GM12878 (cell line): ENCODE results near the gene TOMM40L. TPM values are rescaled to one million over a fixed set of nuclear protein-coding genes. Genes with fewer than 3 reads are reported as not detected.

ENCODE experiments used
- ELK1 ChIP-seq: IDR thresholded peaks from 2 replicates; pipeline ENCODE4 v1.6.1; 2012; ENCODE audit warnings: low read depth, low read length, improper control_type of control experiment
- FOXK2 ChIP-seq: fragments of 450-650 bp; IDR thresholded peaks from 2 replicates; pipeline ENCODE4 v1.6.1; 2017; ENCODE audit warnings: mild to moderate bottlenecking, moderate library complexity
- HCFC1 ChIP-seq: fragments of 150-350 bp; IDR thresholded peaks from 2 replicates; pipeline ENCODE4 v1.6.1; 2014; ENCODE audit warnings: low read length
- IKZF1 ChIP-seq: fragments of 450-650 bp; conservative IDR thresholded peaks from 2 replicates; pipeline ENCODE4 v1.6.1; 2017; ENCODE audit warnings: antibody characterized with exemption, mild to moderate bottlenecking
- MTA2 ChIP-seq: fragments of 450-650 bp; IDR thresholded peaks from 2 replicates; pipeline ENCODE4 v1.6.1; 2016; ENCODE audit warnings: low read depth, mild to moderate bottlenecking, moderate library complexity
- MXI1 ChIP-seq: fragments of 150-350 bp; IDR thresholded peaks from 2 replicates; pipeline ENCODE4 v1.6.1; 2011; ENCODE audit warnings: low read depth, mild to moderate bottlenecking, inconsistent platforms, low read length, improper control_type of control experiment
- MYC ChIP-seq: IDR thresholded peaks from 2 replicates; pipeline ENCODE4 v1.6.1; 2011; ENCODE audit warnings: mild to moderate bottlenecking, low read length, moderate library complexity, inconsistent platforms; ENCODE audit not compliant: insufficient read depth, insufficient replicate concordance, insufficient read length, severe bottlenecking
- NBN ChIP-seq: fragments of 450-650 bp; IDR thresholded peaks from 2 replicates; pipeline ENCODE4 v1.6.1; 2016
- NFYA ChIP-seq: IDR thresholded peaks from 2 replicates; pipeline ENCODE4 v1.6.1; 2011; ENCODE audit warnings: low read depth, mild to moderate bottlenecking, low read length, improper control_type of control experiment, borderline replicate concordance
- PAX8 ChIP-seq: fragments of 450-650 bp; IDR thresholded peaks from 2 replicates; pipeline ENCODE4 v1.6.1; 2017; ENCODE audit warnings: mild to moderate bottlenecking, moderate library complexity
- PKNOX1 ChIP-seq: fragments of 450-650 bp; IDR thresholded peaks from 2 replicates; pipeline ENCODE4 v1.6.1; 2016; ENCODE audit warnings: mild to moderate bottlenecking
- RAD51 ChIP-seq: fragments of 450-650 bp; IDR thresholded peaks from 2 replicates; pipeline ENCODE4 v1.6.1; 2016; ENCODE audit warnings: moderate library complexity, mild to moderate bottlenecking, inconsistent platforms
- RCOR1 ChIP-seq: conservative IDR thresholded peaks from 2 replicates; pipeline ENCODE4 v1.6.1; 2012; ENCODE audit warnings: low read depth, low read length, improper control_type of control experiment
- RFX5 ChIP-seq: IDR thresholded peaks from 2 replicates; pipeline ENCODE4 v1.6.1; 2011; ENCODE audit warnings: low read depth, low read length, improper control_type of control experiment
- SMAD5 ChIP-seq: IDR thresholded peaks from 2 replicates; pipeline ENCODE4 v1.6.1; 2016; ENCODE audit warnings: antibody characterized with exemption, low read depth
- SRF ChIP-seq, 2 experiments: IDR thresholded peaks; 2 replicates each; pipeline ENCODE4 v1.6.1; 2011; ENCODE audit warnings: low read depth in 2 of 2, low read length in 2 of 2, mild to moderate bottlenecking in 1 of 2, moderate library complexity in 1 of 2
- ZNF207 ChIP-seq: fragments of 450-650 bp; IDR thresholded peaks from 2 replicates; pipeline ENCODE4 v1.6.1; 2014; ENCODE audit warnings: antibody characterized with exemption, mild to moderate bottlenecking, borderline replicate concordance
- ZNF24 ChIP-seq: fragments of 450-650 bp; IDR thresholded peaks from 2 replicates; pipeline ENCODE4 v1.6.1; 2017; ENCODE audit warnings: antibody characterized with exemption, mild to moderate bottlenecking
- polyA plus RNA-seq, 11 experiments: library from polyadenylated mRNA; depleted of rRNA in 4 of 11; unstranded in 6 of 11; stranded (reverse) in 5 of 11; fragments of >200 nt; fragmentation: Nextera tagmentation in 4 of 11; fragmentation: Illumina TruSeq in 1 of 11; extraction: Ambion mirVana in 4 of 11; extraction: Trizol in 1 of 11; gene quantifications; 1 replicate in 1 of 11; 2 replicates in 10 of 11; pipeline versions ENCODE4 v1.2.1 to v1.2.3, GENCODE V29; 2011 to 2016; ENCODE audit warnings: inconsistent platforms in 2 of 11, missing spikeins in 2 of 11, low read depth in 1 of 11
- total RNA-seq, 4 experiments: library from RNA; depleted of rRNA in 3 of 4; stranded (reverse); fragments of >200 nt in 3 of 4; fragmentation: Illumina TruSeq in 1 of 4; extraction: Trizol in 1 of 4; gene quantifications; 2 replicates each; pipeline versions ENCODE4 v1.2.1 to v1.2.3, GENCODE V29; 2013 to 2021
- TF ChIP-seq, protein P1 (sequence below): fragments of 450-650 bp; formaldehyde crosslinking; IDR thresholded peaks from 2 replicates; pipeline ENCODE4 v1.4.0; 2022; ENCODE audit warnings: mild to moderate bottlenecking, moderate library complexity
- TF ChIP-seq, protein P2 (sequence below): fragments of 450-650 bp; IDR thresholded peaks from 2 replicates; pipeline ENCODE4 v1.6.1; 2017; ENCODE audit warnings: low read depth, mild to moderate bottlenecking, moderate library complexity
- TF ChIP-seq, protein P3 (sequence below): fragments of 450-650 bp; IDR thresholded peaks from 2 replicates; pipeline ENCODE4 v1.6.1; 2016; ENCODE audit warnings: mild to moderate bottlenecking

Gene TOMM40L
- total and polyA plus RNA-seq, 10 of the 15 experiments (the other 5 are each of a cell fraction or from before 2014, with no cell fraction given): 5.9 to 21.6 (median 15.7) TPM

GRCh38 chr1:161201836-161202712 lies 23.8 kb upstream of the TOMM40L start, which contains the start of gene NDUFS2 (continued):
- TF ChIP-seq, protein P1, sequence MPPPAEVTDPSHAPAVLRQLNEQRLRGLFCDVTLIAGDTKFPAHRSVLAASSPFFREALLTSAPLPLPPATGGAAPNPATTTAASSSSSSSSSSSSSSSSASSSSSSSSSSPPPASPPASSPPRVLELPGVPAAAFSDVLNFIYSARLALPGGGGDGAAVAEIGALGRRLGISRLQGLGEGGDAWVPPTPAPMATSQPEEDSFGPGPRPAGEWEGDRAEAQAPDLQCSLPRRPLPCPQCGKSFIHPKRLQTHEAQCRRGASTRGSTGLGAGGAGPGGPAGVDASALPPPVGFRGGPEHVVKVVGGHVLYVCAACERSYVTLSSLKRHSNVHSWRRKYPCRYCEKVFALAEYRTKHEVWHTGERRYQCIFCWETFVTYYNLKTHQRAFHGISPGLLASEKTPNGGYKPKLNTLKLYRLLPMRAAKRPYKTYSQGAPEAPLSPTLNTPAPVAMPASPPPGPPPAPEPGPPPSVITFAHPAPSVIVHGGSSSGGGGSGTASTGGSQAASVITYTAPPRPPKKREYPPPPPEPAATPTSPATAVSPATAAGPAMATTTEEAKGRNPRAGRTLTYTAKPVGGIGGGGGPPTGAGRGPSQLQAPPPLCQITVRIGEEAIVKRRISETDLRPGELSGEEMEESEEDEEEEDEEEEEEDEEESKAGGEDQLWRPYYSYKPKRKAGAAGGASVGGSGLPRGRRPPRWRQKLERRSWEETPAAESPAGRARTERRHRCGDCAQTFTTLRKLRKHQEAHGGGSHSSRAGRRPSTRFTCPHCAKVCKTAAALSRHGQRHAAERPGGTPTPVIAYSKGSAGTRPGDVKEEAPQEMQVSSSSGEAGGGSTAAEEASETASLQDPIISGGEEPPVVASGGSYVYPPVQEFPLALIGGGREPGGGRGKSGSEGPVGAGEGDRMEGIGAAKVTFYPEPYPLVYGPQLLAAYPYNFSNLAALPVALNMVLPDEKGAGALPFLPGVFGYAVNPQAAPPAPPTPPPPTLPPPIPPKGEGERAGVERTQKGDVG (CRISPR knock-in tag): no peak
- TF ChIP-seq PAX8 (no peak), IKZF1 (peak; percentile 98), NBN (0 out of 2 replicates have a peak, but pooled peaks have one; percentile 63), ZNF24 (no peak), ELK1 (peak; percentile 80), MXI1 (peak; percentile 53; the same call in 1 of the 2 replicates), NFYA (no peak), HCFC1 (peak; percentile 95), RFX5 (0 out of 2 replicates have a peak, but pooled peaks have one; percentile 32), MTA2 (peak; percentile 58), ZNF207 (0 out of 2 replicates have a peak, but pooled peaks have one; percentile 61), SMAD5 (peak; percentile 91), SRF (IDR thresholded peaks at IDR 0.05; ENCODE audit: low read depth in 2 of 2, low read length in 2 of 2) (0 out of 4 replicates have a peak, but pooled peaks of 1 of the 2 experiments have one; percentile 60), FOXK2 (peak; percentile 77), MYC (no peak), RCOR1 (0 out of 2 replicates have a peak, but pooled peaks have one; percentile 55), RAD51 (peak; percentile 37; the same call in 1 of the 2 replicates), PKNOX1 (peak; percentile 27; the same call in 1 of the 2 replicates)
- TF ChIP-seq, protein P2, sequence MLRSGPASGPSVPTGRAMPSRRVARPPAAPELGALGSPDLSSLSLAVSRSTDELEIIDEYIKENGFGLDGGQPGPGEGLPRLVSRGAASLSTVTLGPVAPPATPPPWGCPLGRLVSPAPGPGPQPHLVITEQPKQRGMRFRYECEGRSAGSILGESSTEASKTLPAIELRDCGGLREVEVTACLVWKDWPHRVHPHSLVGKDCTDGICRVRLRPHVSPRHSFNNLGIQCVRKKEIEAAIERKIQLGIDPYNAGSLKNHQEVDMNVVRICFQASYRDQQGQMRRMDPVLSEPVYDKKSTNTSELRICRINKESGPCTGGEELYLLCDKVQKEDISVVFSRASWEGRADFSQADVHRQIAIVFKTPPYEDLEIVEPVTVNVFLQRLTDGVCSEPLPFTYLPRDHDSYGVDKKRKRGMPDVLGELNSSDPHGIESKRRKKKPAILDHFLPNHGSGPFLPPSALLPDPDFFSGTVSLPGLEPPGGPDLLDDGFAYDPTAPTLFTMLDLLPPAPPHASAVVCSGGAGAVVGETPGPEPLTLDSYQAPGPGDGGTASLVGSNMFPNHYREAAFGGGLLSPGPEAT: peak; percentile 70; the same call in 1 of the 2 replicates
- TF ChIP-seq, protein P3, sequence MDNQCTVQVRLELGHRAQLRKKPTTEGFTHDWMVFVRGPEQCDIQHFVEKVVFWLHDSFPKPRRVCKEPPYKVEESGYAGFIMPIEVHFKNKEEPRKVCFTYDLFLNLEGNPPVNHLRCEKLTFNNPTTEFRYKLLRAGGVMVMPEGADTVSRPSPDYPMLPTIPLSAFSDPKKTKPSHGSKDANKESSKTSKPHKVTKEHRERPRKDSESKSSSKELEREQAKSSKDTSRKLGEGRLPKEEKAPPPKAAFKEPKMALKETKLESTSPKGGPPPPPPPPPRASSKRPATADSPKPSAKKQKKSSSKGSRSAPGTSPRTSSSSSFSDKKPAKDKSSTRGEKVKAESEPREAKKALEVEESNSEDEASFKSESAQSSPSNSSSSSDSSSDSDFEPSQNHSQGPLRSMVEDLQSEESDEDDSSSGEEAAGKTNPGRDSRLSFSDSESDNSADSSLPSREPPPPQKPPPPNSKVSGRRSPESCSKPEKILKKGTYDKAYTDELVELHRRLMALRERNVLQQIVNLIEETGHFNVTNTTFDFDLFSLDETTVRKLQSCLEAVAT: peak; percentile 97
